GM12891 (cell line): ENCODE data around the gene RXFP1.

Experiments used
- DNase-seq: peaks from one replicate; pipeline ENCODE4 v3.0.0; 2011; ENCODE audit warnings: low spot score; ENCODE audit not compliant: insufficient read length
- FAIRE-seq: peaks from 2 replicates; lab custom pipeline; 2011; peaks lifted over from hg19 to GRCh38; lab: Jason Lieb, UNC
- PAX5 ChIP-seq: IDR thresholded peaks from 2 replicates; pipeline ENCODE4 v1.6.1; 2011; ENCODE audit warnings: low read length, moderate library complexity, mild to moderate bottlenecking; ENCODE audit not compliant: insufficient read depth, severe bottlenecking
- POLR2A ChIP-seq: IDR thresholded peaks from 2 replicates; pipeline ENCODE4 v1.6.1; 2011; ENCODE audit warnings: low read depth, low read length, control low read depth
- POLR2AphosphoS5 ChIP-seq: IDR thresholded peaks from 2 replicates; pipeline ENCODE4 v1.6.1; 2011; ENCODE audit warnings: low read depth, low read length, control low read depth
- POU2F2 ChIP-seq: IDR thresholded peaks from 2 replicates; pipeline ENCODE4 v1.6.1; 2011; ENCODE audit warnings: low read depth, mild to moderate bottlenecking, control low read depth, low read length, moderate library complexity
- SPI1 ChIP-seq: IDR thresholded peaks from 2 replicates; pipeline ENCODE4 v1.6.1; 2011; ENCODE audit warnings: low read depth, low read length, control low read depth
- TAF1 ChIP-seq: IDR thresholded peaks from 2 replicates; pipeline ENCODE4 v1.6.1; 2011; ENCODE audit warnings: low read depth, low read length, control low read depth

Gene RXFP1

GRCh38 chr4:158604369-158604768, 82.7 kb downstream of the RXFP1 start:
- no peak for DNase-seq
- TF ChIP-seq TAF1 (no peak), PAX5 (no peak), SPI1 (no peak), POLR2AphosphoS5 (no peak), POU2F2 (no peak), POLR2A (no peak)
- no peak for FAIRE-seq

- FAIRE-seq (no peak), DNase-seq (no peak)
- no peak for TF ChIP-seq POLR2A
- no peak for TF ChIP-seq SPI1
- TF ChIP-seq PAX5, result no peak
- TF ChIP-seq POU2F2, result no peak
- no peak for TF ChIP-seq POLR2AphosphoS5
These were observed 83.7 kb downstream of the RXFP1 start for GRCh38 chr4:158605393-158605792.

GRCh38 chr4:158606969-158607368, 85.3 kb downstream of the RXFP1 start:
- FAIRE-seq (no peak), DNase-seq (no peak)
- TF ChIP-seq POLR2AphosphoS5 (no peak), PAX5 (no peak), SPI1 (no peak), POU2F2 (no peak), POLR2A (no peak), TAF1 (no peak)

GRCh38 chr4:158609116-158609515, 87.4 kb downstream of the RXFP1 start:
- DNase-seq (no peak), FAIRE-seq (no peak)
- TF ChIP-seq SPI1, result no peak
- no peak for TF ChIP-seq PAX5
- TF ChIP-seq POLR2AphosphoS5, result no peak
- TF ChIP-seq POLR2A, result no peak

GRCh38 chr4:158610790-158611189, 89.1 kb downstream of the RXFP1 start:
- no peak for FAIRE-seq
- no peak for DNase-seq
- TF ChIP-seq POLR2A, result no peak
- TF ChIP-seq POU2F2, result no peak
- TF ChIP-seq TAF1, result no peak
- TF ChIP-seq SPI1, result peak; percentile 83
- no peak for TF ChIP-seq PAX5
- TF ChIP-seq POLR2AphosphoS5, result no peak

- TF ChIP-seq POU2F2 (no peak), PAX5 (no peak), POLR2AphosphoS5 (no peak), TAF1 (no peak)
- no peak for FAIRE-seq
- DNase-seq, result no peak
These were observed 91.4 kb downstream of the RXFP1 start for GRCh38 chr4:158613046-158613445.

- no peak for DNase-seq
- no peak for TF ChIP-seq POLR2A
- no peak for TF ChIP-seq SPI1
- no peak for TF ChIP-seq POU2F2
- TF ChIP-seq POLR2AphosphoS5, result no peak
- no peak for TF ChIP-seq TAF1
- FAIRE-seq, result no peak
These were observed 96.3 kb downstream of the RXFP1 start for GRCh38 chr4:158617956-158618355.

- no peak for TF ChIP-seq POU2F2
- TF ChIP-seq POLR2A, result no peak
- TF ChIP-seq PAX5, result no peak
- no peak for TF ChIP-seq SPI1
- TF ChIP-seq TAF1, result no peak
- no peak for TF ChIP-seq POLR2AphosphoS5
- FAIRE-seq, result no peak
These were observed 100.0 kb downstream of the RXFP1 start for GRCh38 chr4:158621729-158622128.

GRCh38 chr4:158622251-158622650, 100.6 kb downstream of the RXFP1 start:
- FAIRE-seq, result no peak
- no peak for DNase-seq
- TF ChIP-seq SPI1, result no peak
- no peak for TF ChIP-seq PAX5
- no peak for TF ChIP-seq TAF1
- TF ChIP-seq POLR2AphosphoS5, result no peak
- no peak for TF ChIP-seq POLR2A
- no peak for TF ChIP-seq POU2F2

More at GRCh38 chr4:158621729-158622128, 100.0 kb downstream of the RXFP1 start:
- no peak for DNase-seq

GRCh38 chr4:158624889-158625478, 103.3 kb downstream of the RXFP1 start:
- DNase-seq, result peak; percentile 15
- TF ChIP-seq POU2F2 (no peak), TAF1 (no peak), POLR2A (no peak), POLR2AphosphoS5 (no peak), SPI1 (no peak), PAX5 (no peak)
- FAIRE-seq, result peak; percentile 90

- TF ChIP-seq POLR2AphosphoS5 (no peak), TAF1 (no peak), POLR2A (no peak), PAX5 (no peak), POU2F2 (no peak), SPI1 (no peak)
- DNase-seq (no peak), FAIRE-seq (no peak)
These were observed 103.9 kb downstream of the RXFP1 start for GRCh38 chr4:158625544-158625943.

GRCh38 chr4:158630893-158631292, 109.2 kb downstream of the RXFP1 start:
- no peak for FAIRE-seq
- no peak for TF ChIP-seq POLR2A
- TF ChIP-seq POU2F2, result no peak
- no peak for TF ChIP-seq SPI1
- no peak for TF ChIP-seq POLR2AphosphoS5
- TF ChIP-seq TAF1, result no peak
- no peak for TF ChIP-seq PAX5
- no peak for DNase-seq
